Effector CD4-positive, alpha-beta T cell (primary cell): ENCODE measurements around the gene FAM50A.

Experiments used
- DNase-seq: peaks from one replicate; pipeline ENCODE4 v3.0.0-alpha.2; 2020

The FAM50A gene

DNA sequence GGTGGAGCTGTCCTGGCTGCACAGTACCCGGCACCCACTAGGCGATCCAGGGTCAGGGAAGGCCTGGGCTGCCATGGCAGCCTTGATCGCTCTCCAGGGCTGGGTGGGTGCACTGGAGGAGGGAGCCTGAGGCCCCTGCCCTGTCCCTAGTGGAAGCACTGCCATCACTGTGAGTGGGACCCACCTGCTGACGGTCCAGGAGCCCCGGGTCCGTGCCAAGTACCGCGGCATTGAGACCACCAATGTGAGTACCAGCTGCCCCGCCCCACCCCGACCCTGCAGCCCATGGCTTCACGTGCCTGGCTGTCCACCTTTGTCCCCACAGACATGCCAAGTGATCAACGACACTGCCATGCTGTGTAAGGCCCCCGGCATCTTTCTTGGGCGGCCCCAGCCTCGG lies 23.0 kb downstream of the FAM50A start:
- no peak for DNase-seq

DNA sequence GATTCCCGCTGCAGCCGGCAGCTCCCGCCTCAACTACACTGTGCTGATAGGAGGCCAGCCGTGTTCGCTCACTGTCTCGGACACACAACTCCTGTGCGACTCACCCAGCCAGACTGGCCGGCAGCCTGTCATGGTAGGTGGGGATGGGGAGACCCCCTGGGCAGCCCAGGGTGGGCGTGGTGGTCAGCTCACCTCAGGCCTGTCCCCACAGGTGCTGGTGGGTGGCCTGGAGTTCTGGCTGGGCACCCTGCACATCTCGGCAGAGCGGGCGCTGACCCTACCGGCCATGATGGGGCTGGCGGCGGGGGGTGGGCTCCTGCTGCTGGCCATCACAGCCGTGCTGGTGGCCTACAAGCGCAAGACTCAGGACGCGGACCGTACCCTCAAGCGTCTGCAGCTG lies 23.6 kb downstream of the FAM50A start:
- DNase-seq, result no peak

DNA sequence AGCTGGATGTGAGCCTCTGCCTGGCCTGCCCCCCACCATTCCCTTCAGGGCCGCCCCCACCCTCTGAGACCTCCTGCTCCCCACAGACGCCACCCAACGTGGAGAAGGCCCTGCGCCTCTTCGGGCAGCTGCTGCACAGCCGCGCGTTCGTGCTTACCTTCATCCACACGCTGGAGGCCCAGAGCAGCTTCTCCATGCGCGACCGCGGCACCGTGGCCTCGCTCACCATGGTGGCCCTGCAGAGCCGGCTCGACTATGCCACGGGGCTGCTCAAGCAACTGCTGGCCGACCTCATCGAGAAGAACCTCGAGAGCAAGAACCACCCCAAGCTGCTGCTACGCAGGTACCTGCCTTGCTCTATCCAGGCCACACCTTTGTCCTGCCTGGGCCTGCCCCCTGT lies 24.3 kb downstream of the FAM50A start:
- no peak for DNase-seq

DNA sequence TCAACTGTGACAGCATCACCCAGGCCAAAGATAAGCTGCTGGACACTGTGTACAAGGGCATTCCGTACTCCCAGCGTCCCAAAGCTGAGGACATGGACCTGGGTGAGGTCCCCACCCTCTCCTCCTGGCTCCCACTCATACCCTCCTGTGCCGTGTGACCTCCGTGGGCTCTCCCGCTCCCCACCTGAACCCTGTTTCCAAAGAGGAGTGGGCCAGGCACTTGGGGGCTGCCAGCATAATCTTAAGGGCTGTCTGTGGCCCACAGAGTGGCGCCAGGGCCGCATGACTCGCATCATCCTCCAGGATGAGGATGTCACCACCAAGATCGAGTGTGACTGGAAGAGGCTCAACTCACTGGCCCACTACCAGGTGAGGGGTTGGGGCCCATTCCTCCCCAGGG lies 25.2 kb downstream of the FAM50A start:
- no peak for DNase-seq

DNA sequence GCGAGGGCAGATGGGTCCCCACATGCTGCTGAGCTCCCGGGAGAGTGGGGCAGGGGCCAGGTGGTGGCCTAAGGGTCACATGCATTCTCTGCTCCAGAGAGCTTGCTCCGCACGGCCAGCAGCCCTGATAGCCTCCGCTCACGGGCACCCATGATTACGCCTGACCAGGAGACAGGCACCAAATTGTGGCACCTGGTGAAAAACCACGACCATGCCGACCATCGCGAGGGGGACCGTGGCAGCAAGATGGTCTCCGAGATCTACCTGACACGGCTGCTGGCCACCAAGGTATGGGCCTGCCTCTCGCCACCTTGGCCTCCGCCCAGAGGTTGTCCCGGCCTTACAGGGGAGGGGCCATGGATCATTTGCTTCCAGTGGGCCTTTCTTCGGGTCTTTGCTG lies 25.9 kb downstream of the FAM50A start:
- DNase-seq, result no peak

DNA sequence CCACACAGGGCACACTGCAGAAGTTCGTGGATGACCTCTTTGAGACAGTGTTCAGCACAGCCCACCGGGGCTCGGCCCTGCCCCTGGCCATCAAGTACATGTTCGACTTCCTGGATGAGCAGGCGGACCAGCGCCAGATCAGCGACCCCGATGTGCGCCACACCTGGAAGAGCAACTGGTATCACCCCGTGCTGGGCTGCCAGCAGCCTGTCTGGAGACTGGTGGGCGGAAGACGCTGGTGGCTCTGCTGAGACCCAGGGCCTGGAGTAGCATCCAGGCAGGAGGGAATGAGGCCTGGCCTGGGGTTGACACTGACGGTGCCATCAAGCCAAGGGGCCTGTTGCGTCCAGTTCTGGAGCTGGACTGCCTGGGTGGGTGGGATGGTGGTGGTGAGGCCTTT lies 26.5 kb downstream of the FAM50A start:
- no peak for DNase-seq

DNA sequence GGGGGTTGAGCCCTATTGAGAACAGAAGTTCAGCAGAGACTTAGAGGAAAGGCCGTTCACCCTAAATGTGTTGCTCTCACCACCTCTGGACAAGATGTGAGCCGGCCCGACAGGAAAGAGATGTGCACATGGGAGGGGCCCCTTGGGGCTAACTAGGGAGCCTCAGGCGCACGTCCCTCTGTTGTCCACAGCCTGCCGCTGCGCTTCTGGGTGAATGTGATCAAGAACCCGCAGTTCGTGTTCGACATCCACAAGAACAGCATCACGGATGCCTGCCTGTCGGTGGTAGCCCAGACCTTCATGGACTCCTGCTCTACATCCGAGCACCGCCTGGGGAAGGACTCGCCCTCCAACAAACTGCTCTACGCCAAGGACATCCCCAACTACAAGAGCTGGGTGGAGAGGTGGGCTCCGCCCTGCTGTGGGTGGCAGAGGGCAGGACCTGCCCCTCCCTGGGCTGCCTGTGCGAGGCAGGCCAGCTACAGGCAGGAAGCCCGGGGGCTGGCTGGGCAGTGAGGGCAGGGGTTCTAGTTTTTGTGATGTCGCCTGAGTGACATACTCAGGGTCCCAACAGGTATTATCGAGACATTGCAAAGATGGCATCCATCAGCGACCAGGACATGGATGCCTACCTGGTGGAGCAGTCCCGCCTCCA lies 27.1 kb downstream of the FAM50A start:
- no peak for DNase-seq

DNA sequence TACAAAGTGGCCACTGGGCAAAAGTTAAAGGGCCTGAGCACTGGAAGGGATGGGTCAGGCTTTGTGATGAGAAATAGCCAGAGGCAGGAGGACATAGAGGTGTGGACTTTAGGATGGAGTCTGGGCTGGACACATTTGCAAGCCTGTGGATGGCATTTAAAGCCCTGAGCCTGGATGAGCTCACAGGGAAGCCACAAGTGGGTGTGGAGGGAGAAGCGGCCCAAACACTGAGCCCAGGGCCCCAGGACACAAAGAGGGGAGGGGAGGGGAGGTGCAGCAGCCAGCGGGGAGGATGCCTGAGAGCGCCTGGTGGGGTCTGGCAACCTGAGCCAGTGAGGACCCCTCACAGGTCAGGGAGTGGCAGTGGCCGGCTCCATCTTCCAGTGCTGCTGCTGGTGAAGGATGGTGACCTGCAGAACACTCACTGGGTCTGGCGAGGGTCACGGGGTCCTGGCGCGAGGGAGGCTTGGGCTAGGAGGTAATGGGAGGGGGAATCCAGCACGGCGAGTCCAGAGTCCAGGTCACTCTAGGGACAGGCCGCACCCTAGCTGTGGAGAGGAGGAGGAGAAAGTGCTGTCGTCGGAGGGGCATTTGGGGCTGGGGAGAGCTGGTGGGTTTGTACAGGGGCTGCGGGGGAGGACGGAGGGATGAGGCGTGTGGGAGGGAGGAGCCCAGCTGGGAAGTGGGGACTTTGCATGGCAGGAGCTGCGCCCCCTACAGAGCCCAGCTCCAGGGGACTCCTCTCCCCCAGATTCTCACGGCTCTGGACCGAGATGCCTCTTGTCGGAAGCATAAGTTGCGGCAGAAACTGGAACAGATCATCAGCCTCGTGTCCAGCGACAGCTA lies 28.1 kb downstream of the FAM50A start:
- no peak for DNase-seq

DNA sequence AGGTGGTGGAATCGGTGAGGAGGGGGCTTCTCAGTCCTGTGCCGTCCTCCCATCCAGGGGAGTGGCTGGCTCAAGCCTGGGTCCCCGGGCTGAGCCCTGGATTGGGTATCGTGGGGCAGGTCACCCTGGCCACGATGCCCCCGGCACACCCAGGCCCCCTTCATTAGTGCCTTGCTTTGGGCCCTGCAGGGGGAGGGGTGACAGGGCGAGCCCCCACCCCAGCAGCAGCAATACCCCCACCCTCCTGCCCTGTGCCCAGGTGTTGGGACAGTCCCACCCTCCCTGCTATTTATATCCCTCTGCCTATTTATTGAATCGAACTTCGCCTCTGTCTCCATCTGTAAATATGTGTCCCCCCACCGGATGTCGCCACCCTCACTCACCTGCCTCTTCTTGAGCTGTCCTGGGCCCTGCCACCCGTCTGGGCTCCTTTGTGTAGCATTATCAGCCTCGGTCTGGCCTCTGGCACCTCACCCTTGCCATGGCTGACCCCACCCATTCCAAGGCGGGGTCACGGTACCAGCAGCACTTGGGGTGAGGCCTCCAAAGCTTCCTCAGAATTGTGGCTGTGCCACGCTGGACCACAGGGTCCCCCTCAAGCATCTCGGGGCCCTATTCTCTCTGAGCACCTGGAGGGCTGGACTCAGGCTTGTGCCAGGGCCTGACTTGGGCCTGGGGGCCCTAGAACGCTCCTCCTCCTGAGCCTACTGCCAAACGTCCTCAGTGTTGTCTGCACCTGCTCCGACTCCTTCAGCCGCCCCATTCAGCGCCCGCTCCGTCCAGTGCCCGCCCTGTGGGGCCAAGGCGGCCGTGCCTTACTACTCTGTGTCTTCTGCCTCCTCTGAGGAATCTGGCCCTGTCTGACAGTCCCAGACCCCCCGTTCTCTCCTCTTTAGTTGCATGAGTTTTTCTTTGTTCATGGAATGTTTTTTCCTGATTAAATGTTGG lies 29.0 kb downstream of the FAM50A start:
- DNase-seq, result no peak

DNA sequence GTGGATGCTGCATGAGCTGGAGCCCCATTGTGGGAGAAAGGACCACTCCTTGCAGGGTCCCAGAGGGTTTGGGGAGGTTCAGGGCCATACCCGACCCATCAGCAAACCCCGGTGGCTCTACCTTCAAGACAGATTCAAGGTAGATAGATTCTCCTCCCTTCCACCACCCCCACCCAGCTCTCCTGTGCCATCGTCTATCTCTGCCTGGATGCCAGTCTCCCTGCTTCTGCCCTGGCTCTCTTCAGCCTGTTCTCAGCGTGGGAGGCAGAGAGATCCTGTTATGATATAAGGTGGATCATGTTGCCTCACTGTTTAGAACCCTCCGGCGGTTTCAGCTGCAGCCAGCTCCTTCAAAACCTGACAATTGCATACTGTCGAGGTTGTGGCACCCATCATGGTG lies 29.7 kb downstream of the FAM50A start:
- DNase-seq, result no peak

DNA sequence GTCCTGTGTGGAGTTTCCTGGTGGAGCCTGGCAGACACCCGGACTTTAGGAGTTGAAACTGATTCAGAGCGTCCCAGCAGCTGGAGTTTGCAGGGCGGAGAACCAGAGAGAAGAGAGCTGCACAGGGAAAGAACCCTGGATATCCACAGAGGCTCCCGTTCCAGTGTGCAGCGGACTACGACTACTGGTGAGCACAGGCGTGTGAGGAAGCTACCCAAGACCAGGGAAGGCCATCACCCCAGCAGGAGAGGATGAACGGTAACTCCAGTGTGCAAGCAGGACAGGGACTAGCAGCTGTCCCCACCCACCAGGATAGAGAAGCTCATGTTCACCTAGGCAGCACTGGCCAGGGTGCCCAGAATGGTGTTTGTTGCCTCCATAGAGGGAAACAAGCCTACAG lies 32.9 kb downstream of the FAM50A start:
- no peak for DNase-seq

DNA sequence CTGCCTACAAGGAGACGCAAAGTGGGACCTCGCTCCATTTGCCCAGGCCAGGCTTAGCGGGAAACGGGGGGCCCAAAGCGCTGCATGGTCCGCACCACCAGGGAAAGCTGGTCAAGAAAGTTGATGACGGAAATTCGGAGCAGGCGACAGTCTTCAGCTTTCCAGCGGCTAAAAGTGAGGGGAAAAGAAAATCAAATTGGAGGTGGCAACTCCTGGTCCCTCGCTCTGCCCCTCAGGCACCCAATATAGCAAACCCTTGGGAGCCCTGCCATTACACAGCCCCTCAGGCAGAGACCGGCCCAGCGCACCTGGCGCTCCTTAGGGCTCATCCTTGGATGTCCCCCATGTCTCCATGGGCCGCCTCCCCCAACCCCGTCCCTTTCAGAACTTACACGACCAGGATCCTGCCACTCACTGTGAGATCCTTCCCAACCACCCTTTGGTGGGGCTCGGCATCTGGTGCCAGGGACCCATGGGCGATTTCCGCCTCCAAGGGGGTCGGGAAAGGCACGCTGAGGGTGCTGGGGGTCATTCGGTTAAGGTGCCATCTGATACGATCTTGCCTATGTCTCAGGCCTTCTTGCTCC lies 34.0 kb downstream of the FAM50A start:
- DNase-seq, result no peak

DNA sequence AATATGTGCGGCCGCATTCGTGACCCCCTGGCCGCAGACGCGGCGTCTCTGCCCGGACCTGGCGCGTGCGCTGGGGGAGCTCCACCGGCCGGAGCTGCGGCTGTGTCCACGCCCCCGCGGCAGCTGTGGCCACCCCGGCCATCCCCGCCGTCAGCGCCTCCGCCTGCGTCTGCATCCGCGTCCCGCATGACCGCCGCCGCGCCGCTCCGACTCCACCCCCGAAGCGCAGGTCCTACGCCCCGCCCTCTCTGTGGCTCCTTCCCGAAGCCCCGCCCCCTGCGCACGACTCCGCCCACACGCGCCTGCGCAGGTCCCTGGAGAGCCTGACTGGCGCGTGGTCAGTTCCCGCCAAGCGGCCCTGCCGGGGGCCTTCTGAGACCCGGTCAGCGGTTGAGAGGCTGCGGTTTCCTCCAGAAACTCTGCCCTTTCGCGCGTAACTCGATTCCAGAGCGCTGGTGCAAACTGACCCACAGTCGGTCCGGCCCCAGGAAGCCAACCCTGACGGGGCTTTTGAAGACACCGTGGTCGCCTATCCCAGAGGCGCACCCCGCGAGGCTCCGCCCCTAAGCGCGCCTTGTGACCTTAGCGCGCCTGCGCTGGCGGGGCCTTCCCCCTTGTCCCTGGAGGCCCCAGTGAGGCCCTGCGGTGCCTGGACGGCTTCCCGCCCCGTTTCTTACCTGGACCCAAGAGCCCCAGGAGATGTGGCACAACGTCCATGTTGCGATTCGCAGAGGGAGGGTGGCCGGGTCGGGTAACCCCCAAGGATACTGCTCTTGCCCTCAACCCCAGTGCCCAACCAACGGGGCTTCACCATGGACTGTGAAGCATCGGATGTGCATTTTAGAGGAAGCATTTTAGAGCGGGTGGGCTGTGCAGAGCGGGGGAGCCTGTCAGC lies 35.0 kb downstream of the FAM50A start, which contains the start of gene LAGE3:
TSS of gene LAGE3 (minus strand) at position 554 of the 895 bp plus-strand sequence. CDS start at position 188, 366 bp downstream.
- DNase-seq, result peak; percentile 88

DNA sequence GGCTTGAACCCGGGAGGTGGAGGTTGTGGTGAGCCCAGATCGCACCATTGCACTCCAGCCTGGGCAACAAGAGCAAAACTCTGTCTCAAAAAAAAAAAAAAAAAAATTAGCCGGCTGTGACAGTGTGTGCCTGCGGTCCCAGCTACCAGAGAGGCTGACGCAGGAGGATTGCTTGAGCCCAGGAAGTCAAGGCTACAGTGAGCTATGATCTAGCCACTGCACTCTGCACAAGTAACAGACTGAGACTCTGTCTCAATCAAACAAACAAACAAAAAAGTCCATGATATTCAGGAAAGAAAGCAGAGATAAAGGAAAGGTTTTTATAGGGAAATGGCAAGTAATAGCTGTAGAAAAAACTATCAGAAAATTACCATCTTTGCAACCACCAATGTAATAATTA lies 37.3 kb downstream of the FAM50A start:
- DNase-seq, result no peak

DNA sequence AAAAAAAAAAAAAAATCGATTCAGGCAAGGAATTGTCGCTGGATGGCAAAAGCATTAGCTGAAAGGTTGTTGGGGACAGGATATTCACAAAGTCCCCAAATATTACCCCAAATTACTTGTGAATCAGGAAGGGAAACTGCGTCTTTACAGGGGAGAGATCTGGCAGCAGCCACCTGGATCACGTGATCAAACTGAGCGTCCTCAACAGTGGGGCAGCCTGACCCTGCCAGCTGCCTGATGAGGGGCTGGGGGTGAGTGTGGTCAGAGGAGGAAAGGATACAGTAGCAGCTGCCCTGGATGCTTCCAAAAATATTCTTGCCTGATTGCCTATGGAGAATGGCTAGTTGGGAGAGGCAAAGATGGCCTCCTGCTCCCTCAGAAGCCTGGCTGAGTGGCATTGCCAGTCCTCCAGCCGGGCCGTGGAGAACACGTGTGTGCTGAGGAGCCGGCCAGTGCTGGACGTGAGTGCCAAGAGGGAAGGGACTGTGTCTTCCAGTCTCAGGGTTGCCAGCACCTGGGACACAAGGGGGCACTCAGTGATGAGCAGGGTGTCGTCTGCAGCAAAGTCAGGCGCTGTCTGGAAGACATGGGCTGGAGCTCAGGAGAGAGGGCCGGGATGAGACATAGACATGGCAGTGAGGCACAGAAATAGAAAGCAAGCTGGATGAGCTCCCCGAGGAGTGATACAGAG lies 38.1 kb downstream of the FAM50A start:
- no peak for DNase-seq

DNA sequence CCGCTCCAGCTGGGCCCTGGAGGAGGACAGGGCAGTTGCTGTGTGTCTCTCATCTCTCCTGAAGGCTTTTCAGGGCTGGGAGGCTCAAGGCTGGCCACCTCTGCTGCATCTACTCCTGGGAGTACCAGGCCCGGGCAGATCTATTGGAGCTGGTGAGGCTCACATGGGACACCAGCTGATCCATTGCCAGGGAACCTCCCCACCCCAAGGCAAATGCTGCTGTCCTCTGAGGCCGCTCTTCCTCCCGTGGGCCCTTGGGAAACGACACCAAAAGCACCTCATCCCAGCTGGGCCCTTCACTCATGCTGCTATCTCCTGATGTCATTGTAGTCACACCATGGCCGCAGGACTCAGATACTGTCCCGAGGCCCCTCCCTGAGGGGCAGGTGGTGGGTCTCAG lies 38.8 kb downstream of the FAM50A start:
- DNase-seq, result no peak

DNA sequence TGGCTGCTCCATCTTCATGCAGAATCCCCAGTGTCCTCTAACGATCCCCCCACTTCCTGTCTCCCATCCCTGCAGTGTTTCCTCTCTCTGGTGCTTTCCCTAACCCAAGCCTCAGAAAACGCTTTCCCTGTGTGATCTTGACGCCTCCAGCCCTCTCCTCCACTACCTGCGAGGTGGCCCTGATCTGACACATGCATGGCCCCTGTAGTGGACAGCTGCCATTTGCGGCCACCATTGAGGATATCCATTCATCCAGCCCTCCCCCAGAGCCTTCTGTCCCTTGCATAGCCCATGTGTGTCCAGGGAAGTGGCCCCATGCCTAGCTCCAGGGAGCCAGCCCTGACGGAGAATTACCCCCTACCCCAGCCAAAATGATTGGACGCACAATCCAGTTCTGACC lies 39.4 kb downstream of the FAM50A start:
- DNase-seq, result no peak

DNA sequence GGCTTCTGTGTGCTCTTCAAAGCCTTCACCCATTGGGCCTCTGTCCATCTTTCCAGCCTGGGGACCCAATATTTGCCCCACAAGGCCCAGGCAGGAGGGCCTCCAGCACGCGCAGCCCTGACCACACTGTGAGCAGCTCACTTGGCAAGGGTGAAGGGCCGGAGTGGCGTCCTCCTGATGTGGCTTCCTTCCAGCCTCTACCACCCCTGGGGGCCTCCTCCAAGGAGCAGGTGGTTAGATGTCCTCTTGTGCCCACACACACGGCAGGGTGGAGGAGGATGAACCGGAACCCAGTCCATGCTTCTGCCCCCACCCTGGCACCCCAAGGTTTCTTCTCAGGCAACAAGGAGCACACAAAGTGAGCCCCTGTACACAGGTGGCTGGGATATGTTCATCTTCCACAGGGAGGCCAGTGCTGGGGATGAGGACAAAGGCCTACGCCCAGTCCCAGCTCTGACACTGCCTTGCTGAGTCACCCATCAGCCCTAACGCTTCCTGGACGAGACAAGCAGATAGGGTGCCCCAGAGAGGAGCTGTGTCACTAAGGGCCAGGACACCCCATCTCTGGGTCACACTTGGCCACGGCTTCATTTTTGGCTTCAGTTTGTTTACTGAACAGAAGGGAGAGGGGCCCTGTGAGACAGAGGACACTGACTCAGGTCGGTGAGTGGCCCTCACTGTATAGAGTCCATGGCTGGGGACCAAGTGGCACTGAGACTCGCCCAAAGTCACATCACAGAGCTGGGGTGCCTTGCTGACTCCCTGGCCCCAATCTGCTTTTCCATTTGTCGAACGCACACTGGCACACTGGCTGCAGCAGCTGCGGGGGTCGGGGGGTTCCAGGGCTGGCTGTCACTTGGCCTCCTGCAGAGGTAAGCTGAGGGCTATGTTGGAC lies 40.6 kb downstream of the FAM50A start:
- no peak for DNase-seq

DNA sequence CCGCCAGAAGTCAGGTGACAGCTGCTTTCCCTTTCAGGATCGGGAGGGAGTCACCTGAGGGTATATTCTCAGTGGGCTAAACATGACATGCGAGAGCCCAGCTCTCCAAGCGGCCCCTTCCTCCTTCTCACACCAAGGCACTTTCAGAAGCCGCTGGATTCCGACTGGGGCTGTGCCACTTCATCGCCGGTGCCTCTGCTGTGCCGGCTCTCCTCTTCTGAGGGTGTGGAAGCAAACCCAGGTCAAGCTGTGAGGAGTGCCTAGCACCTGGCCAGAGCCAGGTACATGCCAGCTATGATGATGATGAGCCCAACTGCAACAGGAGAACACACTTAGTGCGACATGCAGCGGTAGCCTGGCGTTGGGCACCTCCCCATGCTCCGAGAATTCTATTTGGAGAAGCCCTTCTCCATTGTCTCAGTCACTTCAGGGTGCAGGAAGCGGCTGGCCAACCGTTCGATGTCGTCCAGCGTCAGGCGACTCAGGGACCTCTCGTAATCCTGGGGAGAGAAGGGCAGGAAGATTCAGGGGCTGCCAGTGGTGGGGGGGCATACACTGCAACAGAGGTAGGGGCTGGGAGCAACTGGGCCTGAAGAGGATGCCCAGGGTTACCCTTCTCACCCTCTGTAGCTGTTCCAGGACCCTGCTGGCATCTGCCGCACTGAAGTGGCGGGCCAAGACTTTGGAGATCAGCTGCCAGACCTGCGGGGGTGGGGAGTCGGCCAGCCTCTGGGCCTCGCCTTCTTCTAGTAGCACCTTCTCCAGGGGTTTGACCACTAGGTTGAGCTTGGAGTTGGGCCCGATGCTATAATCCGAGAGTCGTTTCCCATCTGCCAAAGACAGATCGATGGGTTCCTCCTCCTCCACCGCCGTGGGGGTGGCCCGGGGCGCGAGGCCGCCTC lies 41.5 kb downstream of the FAM50A start:
- no peak for DNase-seq
